Muscle layer of colon (tissue), 2 donors: ENCODE data around the gene OR2F1.

Source experiments
- H3K27ac ChIP-seq: one replicate; pipeline ENCODE4 v1.7.0; 2013; ENCODE audit warnings: low read depth, mild to moderate bottlenecking, low read length, moderate library complexity
- H3K27me3 ChIP-seq, 2 donors: one replicate each; pipeline ENCODE4 v1.7.0; 2013; ENCODE audit warnings: low read length in 2 of 2, mild to moderate bottlenecking in 2 of 2; ENCODE audit not compliant: insufficient read depth in 2 of 2, control insufficient read depth in 1 of 2
- H3K36me3 ChIP-seq: one replicate; pipeline ENCODE4 v1.7.0; 2013; ENCODE audit warnings: mild to moderate bottlenecking, low read length; ENCODE audit not compliant: insufficient read depth
- H3K4me1 ChIP-seq: one replicate; pipeline ENCODE4 v1.7.0; 2013; ENCODE audit warnings: mild to moderate bottlenecking, low read length; ENCODE audit not compliant: insufficient read depth
- H3K4me3 ChIP-seq, 2 donors: one replicate each; pipeline ENCODE4 v1.7.0; 2013; ENCODE audit warnings: low read length in 2 of 2, low read depth in 1 of 2, mild to moderate bottlenecking in 1 of 2, moderate library complexity in 1 of 2
- H3K9ac ChIP-seq: one replicate; pipeline ENCODE4 v1.7.0; 2013; ENCODE audit warnings: low read length
- H3K9me3 ChIP-seq: one replicate; pipeline ENCODE4 v1.7.0; 2013; ENCODE audit warnings: mild to moderate bottlenecking, low read length
- donor health status: abdominal sarcoma.
- donor health status: Adenocarcinoma of cecum.

Gene OR2F1

DNA sequence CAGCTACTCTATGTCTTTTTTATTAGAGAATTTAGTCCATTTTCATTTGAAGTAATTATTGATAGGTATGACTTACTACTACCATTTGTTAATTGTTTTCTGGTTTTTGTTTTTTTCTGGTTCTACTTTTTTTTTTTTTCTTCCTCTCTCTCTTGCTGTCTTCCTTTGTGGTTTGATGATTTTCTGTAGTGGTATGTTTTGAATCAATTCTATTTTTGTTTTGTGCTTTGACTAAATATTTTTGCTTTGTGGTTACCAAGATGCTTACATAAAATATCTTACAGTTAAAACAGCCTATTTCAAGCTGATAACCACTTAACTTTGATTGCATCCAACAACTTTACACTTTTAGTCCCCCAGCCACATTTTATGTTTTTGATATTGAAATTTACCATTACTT is 22.9 kb upstream of the OR2F1 start:
- Histone ChIP-seq H3K36me3 (no peaks in the 10 kb centered on the region), H3K9ac (no peak overlapping the region), H3K27me3 (no peaks in the 10 kb centered on the region), H3K4me1 (no peaks in the 10 kb centered on the region), H3K4me3 (no peak overlapping the region), H3K9me3 (no peaks in the 10 kb centered on the region), H3K27ac (no peak overlapping the region)

DNA sequence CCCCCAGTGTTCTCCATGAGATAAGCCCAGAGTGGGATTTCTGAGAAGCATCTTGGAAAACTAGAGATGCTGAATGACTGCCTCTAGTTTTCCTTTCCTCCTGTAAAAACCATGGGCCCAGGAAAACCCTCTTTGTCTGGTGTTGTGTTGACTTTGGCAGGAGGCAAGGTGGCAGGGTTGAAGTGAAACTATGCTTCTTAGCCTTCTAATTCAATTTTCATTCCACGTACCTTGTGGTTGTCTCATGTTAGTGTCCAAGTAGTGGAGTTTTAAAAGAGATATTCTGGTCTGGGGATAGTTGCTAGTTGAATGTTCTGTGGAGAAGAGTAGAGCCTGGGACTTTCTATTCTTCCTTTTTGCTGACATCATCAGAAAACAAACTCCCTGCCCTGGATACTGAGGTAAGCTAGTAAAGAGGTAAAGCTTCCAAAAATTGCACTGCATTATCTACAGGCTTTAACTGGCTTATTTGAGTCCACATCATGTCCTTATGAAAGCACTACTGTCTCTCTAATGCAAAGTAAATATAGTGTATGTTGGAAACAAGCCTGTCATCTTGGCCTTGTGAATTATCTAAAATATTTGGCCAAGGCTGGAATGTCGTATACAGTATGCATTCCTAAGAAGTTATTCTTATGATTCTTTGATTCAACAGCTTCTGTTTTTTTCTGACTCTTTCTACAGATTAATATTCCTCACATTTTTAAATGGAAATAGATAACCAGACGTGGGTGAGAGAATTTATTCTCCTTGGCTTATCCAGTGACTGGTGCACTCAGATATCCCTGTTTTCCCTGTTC is 19.9 kb upstream of the OR2F1 start, which contains the start of gene OR2F2:
TSS of gene OR2F2 (plus strand) at position 708 of the 800 bp plus-strand sequence. CDS start at position 708, 0 bp downstream.
- H3K27me3 ChIP-seq, result no peaks in the 10 kb centered on the region
- H3K4me1 ChIP-seq, result no peaks in the 10 kb centered on the region
- no peaks in the 10 kb centered on the region for H3K36me3 ChIP-seq
- no peaks in the 10 kb centered on the region for H3K9me3 ChIP-seq
- no peak within 1 kb of the TSS for H3K4me3 ChIP-seq
- no peak within 1 kb of the TSS for H3K27ac ChIP-seq
- no peak within 1 kb of the TSS for H3K9ac ChIP-seq

DNA sequence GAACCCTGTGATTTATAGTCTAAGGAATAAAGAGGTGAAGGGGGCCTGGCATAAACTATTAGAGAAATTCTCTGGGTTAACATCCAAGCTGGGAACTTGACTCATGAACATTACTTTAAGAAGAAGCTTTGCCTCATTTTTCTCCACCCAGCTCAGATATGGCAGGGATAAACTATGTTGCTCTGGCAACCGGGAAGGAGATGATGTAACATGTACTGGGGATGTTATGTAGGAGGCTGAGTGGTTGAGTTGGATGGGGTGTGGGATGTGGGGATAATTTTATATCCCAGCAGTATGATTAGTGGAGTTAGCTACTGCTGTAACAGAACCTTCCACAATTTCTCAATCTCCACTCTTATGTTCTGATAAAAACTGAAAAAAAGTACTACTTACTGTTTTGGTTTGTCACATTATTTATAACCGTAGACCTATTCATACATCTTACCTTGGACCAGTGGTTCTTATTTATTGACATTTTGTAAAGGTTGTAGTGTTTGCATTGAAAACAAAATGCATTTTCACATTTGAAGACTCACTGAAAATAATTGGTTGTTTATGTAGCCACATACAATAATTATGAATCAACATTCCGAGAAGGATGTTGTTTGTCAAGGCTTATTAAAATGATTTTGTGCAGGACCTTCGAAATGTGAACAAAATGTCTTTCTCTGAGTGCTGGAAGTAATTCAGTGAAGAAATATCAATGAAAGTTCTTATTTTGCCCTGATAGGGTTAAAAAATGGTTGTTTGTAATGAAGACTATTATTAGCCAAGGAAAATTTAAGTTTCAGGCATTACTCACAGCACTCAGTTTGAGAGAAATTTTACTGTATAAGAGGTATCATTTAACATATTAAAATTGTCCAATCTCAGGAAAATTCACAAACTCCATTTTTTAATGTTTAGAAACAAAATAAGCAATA is 18.3 kb upstream of the OR2F1 start:
- no peaks in the 10 kb centered on the region for H3K4me1 ChIP-seq
- H3K27ac ChIP-seq, result no peak overlapping the region
- H3K27me3 ChIP-seq, result no peaks in the 10 kb centered on the region
- H3K36me3 ChIP-seq, result no peaks in the 10 kb centered on the region
- H3K9me3 ChIP-seq, result no peaks in the 10 kb centered on the region
- no peak overlapping the region for H3K4me3 ChIP-seq
- no peak overlapping the region for H3K9ac ChIP-seq

DNA sequence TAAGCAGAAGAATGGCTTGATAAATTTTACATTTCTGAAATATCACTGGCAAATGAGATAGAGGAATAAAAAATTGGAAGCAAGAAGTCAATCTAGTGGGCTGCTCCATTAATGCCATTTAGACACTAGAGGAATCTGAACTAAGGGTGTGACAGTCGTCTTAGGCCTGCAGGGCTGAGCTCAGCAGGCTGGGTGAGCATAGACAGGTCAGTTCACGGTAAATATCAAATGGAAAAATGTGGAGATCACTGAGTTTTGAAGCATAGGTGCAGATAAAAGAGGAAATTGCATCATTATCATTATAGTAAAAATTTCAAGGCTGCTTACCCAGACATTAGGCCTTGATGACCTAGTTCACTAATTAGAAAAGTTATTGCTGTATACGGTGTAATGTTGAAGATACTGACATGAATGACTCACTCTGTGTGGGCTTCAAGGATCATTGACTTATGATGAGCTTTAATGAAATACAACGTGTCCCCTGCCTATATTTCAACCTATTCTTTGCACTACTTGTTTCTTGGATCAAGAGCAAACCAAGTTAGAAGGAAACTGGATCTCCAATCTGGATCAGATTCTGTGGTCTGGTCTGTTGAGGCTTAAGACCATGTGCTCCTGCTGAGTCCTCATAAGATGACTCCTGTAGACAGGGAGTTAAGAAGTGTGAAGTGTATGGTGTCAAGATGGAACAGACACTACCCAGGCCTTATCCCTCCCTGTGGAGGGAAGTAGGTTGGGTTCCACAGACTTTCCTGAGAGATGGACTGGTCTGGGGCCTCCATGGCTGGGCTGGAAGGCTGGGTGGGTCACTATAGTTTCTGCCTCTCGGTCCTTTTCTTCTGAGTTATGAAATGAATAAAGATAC is 16.0 kb upstream of the OR2F1 start:
- Histone ChIP-seq H3K4me1 (no peaks in the 10 kb centered on the region), H3K36me3 (no peaks in the 10 kb centered on the region), H3K27me3 (no peaks in the 10 kb centered on the region), H3K27ac (no peak overlapping the region), H3K9ac (no peak overlapping the region), H3K9me3 (no peaks in the 10 kb centered on the region), H3K4me3 (no peak overlapping the region)

DNA sequence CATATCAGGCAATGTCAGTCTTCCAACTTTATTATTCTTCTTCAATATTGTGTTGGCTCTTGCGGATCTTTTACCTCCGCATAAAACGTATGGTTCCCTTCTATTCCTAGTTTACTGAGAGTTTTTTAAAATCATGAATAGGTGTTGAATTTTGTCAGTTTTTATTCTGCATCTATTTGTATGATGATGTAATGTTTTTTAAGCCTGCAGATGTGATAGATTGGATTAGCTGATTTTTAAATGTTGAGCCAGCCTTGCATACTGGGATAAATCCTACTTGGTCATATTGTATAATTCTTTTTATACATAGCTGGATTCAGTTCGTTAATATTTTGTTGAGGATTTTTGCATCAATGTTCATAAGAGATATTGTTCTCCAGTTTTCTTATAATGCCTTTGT is 9.2 kb upstream of the OR2F1 start:
- Histone ChIP-seq H3K27me3 (no peaks in the 10 kb centered on the region), H3K27ac (no peak overlapping the region), H3K4me3 (no peak overlapping the region), H3K9ac (no peak overlapping the region), H3K36me3 (no peaks in the 10 kb centered on the region), H3K4me1 (no peaks in the 10 kb centered on the region), H3K9me3 (no peaks in the 10 kb centered on the region)

DNA sequence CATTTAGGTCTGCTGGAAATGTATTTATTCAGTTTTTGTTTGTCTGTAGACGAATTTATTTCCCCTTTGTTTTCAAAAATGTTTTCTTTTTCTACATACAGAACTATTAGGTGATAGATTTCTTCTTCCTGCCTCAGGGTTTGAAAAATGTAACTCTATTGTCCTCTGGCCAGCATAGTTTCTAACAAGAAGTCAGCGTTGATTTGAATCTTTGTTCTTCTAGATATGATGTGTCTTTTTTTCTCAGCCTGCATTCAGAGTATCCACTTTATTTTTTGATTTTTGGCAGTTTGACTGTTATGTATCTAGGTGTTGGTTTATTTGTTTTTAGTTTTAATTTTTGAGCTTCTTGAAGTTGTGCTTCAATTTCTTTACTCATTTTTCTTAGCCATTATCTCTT is 7.5 kb upstream of the OR2F1 start:
- Histone ChIP-seq H3K4me1 (no peaks in the 10 kb centered on the region), H3K9me3 (no peaks in the 10 kb centered on the region), H3K27me3 (no peaks in the 10 kb centered on the region), H3K36me3 (no peaks in the 10 kb centered on the region), H3K27ac (no peak overlapping the region), H3K4me3 (no peak overlapping the region), H3K9ac (no peak overlapping the region)

DNA sequence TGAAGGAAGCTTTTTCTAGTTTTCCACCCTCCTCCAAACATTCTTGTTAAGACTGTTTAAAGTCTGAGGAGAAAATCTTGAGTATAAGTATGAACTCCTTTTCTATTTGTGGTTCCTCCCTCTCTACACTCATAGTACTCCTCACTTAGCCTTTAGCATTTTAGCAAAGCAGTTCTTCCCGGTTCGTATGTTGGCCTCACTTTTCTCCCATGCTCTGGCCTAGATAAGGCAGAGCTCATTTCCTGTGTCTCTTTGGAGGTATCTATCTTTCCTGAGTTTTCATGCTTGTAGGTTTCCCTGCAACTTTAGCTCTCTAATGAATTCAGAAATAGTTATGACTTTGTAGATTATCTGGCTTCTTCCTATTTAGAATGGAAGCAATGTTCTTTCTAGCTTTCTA is 5.9 kb upstream of the OR2F1 start:
- Histone ChIP-seq H3K4me1 (no peaks in the 10 kb centered on the region), H3K9ac (no peak overlapping the region), H3K4me3 (no peak overlapping the region), H3K27me3 (no peaks in the 10 kb centered on the region), H3K27ac (no peak overlapping the region), H3K36me3 (no peaks in the 10 kb centered on the region), H3K9me3 (no peaks in the 10 kb centered on the region)

DNA sequence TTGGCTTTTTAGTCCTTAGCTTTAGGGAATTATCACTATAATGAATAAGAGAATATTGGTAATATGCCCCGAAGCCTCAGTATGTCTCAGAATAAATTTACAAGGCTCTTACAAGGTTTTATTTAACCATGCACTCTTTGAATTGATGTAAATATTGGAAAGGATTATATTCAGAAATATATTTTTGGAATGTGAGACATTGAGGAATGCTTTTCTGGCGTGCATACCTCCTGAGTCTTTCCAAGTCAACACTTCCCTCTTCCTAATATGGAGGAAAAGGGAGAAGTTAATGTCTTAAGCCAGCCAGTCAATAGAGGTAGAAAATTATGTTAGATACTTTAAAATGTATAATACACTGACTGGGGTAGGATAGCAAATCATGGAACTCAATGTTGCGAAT is 1.2 kb upstream of the OR2F1 start:
- Histone ChIP-seq H3K36me3 (no peaks in the 10 kb centered on the region), H3K27ac (no peak overlapping the region), H3K9me3 (no peaks in the 10 kb centered on the region), H3K4me3 (no peak overlapping the region), H3K27me3 (no peaks in the 10 kb centered on the region), H3K9ac (no peak overlapping the region), H3K4me1 (no peaks in the 10 kb centered on the region)

DNA sequence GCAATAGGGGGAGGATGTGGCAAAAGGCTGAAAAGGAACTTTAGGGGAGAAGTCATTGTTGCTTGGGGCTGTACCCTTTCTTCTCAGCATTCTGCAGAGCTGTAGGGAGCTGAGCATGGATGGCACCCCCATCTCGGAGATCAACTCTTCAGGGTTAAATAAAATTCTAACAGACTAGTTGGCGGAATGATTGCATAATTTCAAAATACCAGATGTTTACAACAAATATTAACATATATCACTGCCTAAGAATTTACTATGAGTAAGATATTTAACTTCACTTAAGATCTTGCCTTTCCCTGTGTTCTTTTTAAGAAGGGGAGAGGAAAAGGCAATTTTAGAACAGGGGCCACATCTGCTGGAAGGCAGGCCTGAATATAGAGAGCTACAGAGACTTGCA is 509 bp upstream of the OR2F1 start:
- Histone ChIP-seq H3K27me3 (no peaks in the 10 kb centered on the region), H3K9me3 (no peaks in the 10 kb centered on the region), H3K27ac (no peak overlapping the region), H3K9ac (no peak overlapping the region), H3K4me1 (no peaks in the 10 kb centered on the region), H3K36me3 (no peaks in the 10 kb centered on the region), H3K4me3 (no peak overlapping the region)

DNA sequence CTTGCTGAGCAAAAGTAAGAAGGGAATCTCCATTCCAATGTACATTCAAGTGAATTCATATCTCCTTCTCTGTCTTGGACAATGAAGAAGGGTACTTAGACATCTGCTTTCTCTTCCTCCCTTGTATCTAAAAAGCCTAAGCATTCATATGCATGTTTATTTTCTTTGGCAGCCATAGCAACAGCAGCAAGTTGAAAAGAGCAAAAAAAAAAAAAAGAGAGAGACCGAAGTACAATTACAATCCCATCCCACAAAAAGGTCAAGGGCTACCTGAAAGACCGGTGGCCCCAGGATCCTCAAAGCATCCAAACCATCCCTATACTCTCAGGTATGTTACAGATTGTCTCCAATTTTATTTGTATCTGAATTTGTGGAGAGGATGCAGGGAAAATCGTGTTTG is 4.1 kb downstream of the OR2F1 start:
- no peak overlapping the region for H3K27ac ChIP-seq

More for the DNA sequence above, 4.1 kb downstream of the OR2F1 start:
- no peaks in the 10 kb centered on the region for H3K4me1 ChIP-seq
- no peak overlapping the region for H3K4me3 ChIP-seq
- no peaks in the 10 kb centered on the region for H3K9me3 ChIP-seq
- H3K36me3 ChIP-seq, result no peaks in the 10 kb centered on the region
- no peak overlapping the region for H3K9ac ChIP-seq
- H3K27me3 ChIP-seq, result no peaks in the 10 kb centered on the region
